ENCODE results near the gene SRGAP3.

- no peak for TF ChIP-seq POLR2AphosphoS5 (IDR thresholded peaks at IDR 0.05)
- no peak for TF ChIP-seq CTCF (IDR thresholded peaks at IDR 0.05)
- TF ChIP-seq EP300 (IDR thresholded peaks at IDR 0.05) = no peak
These were observed 182.7 kb downstream of the SRGAP3 start for GRCh38 chr3:9066775-9067174.
